GM18517 (cell line): ENCODE measurements around the gene CAPN9.
"Not testable (repeated sequence)": the region's sequence is repeated elsewhere in the genome, so short reads cannot be mapped to it uniquely, and the experiment has no call there.

ENCODE experiments used
- ATAC-seq: cut with Tn5 transposase; IDR thresholded peaks from one replicate; pipeline ENCODE4 v1.9.1; 2021; ENCODE audit warnings: mild to moderate bottlenecking, moderate library complexity; ENCODE audit not compliant: unreplicated experiment

CAPN9 gene

DNA sequence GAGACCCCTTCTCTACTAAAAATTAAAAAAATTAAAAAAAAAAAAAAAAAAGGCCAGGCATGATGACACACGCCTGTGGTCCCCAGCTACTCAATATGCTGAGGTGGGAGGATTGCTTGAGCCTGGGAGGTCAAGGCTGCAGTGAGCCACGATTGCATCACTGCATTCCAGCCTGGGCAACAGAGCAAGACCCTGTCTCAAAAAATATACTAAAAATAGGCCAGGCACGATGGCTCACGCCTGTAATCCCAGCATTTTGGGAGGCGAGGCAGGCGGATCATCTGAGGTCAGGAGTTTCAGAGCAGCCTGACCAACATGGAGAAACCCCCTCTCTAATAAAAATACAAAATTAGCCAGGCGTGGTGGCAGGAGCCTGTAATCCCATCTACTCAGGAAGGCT, 98.0 kb downstream of the CAPN9 start:
- ATAC-seq, result not testable (repeated sequence)

- ATAC-seq, result no peak
Observed at GRCh38 chr1:230848235-230848634, 101.0 kb downstream of the CAPN9 start.

- ATAC-seq, result no peak
Observed at GRCh38 chr1:230849451-230850224, 102.5 kb downstream of the CAPN9 start.

GRCh38 chr1:230850547-230850946, 103.4 kb downstream of the CAPN9 start:
- no peak for ATAC-seq

DNA sequence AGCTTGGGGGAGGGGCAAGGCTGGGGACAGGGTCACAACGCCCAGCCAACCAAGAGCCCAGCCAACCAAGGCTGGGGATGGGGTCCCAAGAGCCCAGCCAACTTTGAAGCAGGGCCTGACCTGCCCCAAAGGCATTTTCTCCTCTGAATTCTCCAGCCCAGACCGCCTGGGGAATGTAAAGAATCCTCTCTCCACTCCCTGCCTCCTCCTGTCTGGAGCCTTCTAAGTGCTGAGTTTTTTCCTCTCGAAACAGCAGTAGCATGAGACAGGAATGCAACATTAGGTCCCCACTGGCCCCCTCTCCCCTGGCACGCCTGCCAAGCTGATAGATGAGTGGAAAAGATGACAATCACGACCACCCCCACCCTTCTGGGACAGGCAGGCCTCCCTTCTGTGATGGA, 104.1 kb downstream of the CAPN9 start:
- ATAC-seq, result no peak
